DMS 273 (cell line): ENCODE measurements around the gene PLXNA4.
A peak's percentile ranks its signal among the peaks of the same experiment; 100 is the strongest.

Source experiments
- DNase-seq: peaks from one replicate; lab custom pipeline; 2025; ENCODE audit not compliant: unreplicated experiment; lab: John Stamatoyannopoulos, UW

Gene PLXNA4

DNA sequence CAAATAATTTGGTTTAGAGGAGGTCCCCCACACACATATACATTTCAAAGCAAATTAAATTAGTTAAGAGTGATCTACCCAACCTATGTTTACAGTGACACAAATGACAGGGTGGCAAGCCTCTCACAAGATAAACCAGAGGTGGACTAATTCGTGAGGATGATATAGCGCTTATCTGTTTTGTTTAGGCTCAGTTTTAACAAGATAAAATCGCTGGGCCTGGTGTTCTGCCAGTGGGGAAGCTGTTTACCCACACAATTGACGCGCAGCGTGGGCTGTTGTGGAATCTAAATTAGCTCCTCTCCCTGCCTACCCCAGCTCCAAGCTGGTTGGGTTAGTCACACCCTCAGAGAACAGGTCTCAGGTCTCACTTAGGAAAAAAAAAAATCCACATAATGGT is 16.7 kb upstream of the PLXNA4 start:
- no peak for DNase-seq

GRCh38 chr7:132592231-132592920 is 16.1 kb upstream of the PLXNA4 start:
- no peak for DNase-seq

DNA sequence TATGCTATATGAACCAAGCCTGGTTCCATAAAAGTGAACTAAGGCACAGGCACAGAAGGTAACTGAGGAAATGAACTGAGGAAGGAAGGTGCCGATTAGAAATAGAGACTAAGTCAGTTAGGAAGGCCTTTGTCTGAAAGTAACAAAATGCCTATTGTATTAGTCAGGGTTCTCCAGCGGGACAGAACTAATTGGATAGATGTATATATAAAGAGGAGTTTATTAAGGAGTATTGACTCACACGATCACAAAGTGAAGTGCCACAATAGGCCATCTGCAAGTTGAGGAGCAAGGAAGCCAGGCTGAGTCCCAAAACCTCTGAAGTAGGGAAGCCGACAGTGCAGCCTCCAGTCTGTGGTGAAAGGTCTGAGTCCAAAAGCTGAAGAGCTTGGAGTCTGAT is 13.9 kb upstream of the PLXNA4 start:
- DNase-seq: no peak

- DNase-seq: no peak
These were observed 12.3 kb upstream of the PLXNA4 start for GRCh38 chr7:132588596-132588995.

- no peak for DNase-seq
These were observed 8.7 kb upstream of the PLXNA4 start for GRCh38 chr7:132584796-132585494.

DNA sequence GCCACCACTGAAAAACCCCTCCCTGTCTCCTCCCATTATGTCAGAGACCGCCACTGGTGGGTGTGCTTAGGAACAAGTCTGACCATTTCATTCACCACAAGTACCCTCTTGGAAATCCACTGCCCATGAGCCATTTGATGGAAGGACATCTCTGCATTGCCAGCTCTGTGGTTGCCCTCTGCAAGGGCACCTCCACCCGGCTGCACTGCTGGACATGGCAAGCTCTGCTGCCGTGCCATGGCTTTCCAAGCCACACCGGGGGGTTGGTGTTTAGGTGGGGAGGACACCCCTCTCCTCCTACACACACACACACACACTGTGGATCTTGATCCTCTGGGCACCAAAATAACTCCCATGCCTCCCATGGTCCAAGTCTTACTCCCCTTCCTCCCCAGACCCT is 5.2 kb upstream of the PLXNA4 start:
- DNase-seq: no peak

- DNase-seq: peak; percentile 90
These were observed 4.5 kb upstream of the PLXNA4 start for GRCh38 chr7:132580717-132581285.

GRCh38 chr7:132580277-132580676 is 4.0 kb upstream of the PLXNA4 start:
- peak; percentile 40 for DNase-seq

DNA sequence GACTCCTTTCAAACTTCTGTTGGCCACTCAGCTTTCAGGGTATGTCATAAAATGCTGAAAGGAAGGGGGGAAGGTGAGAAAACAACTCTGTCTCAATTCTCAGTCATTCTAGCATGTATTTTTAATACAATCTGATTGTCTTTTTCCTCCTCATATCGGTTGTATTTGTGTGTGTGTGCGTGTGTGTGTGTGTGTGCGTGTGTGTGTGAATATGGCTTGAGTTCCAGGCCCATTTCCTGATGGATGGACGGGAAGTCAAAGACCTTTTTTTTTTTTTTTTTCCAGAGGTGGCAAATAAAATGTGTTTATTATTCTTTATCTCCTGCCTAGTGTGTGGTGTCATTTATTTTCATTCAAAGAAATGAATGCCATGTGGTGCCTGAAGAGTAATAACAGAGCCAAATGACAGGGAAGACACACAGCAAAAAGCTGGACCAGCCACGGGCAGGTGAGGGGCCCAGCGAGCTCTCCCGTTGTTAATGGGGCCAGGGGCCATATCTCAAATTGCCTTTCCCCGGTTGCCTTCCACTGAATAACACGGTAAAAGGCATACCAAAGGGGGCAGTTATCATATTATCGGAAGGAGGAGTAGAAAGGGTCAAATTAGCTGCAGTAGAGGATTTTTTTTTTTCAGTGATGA is 3.1 kb upstream of the PLXNA4 start:
- DNase-seq: no peak

- no peak for DNase-seq
These were observed 2.6 kb upstream of the PLXNA4 start for GRCh38 chr7:132578826-132579225.

- DNase-seq: no peak
These were observed 1.7 kb upstream of the PLXNA4 start for GRCh38 chr7:132578050-132578370.

- peak; percentile 90 for DNase-seq
These were observed 1.2 kb upstream of the PLXNA4 start for GRCh38 chr7:132577206-132578049.

DNA sequence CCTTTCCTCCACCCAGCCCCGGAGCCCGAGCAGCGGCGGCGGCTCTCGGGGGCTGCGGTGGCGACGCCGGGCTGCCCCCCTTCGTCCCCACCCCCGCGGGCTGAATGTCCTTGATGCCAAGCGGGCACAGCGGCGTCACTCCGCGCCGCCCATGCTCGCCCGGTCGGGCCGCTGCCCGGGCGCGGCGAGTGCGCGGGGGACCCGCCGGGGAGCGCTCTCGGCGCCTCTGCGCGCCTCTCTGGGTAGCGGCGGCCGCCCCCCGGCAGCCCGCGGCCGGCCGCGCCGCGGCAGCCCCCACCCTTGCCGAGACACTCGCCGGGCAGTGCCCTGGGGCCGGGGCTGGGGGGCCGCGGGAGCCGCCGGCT is 433 bp upstream of the PLXNA4 start:
- peak; percentile 66 for DNase-seq

DNA sequence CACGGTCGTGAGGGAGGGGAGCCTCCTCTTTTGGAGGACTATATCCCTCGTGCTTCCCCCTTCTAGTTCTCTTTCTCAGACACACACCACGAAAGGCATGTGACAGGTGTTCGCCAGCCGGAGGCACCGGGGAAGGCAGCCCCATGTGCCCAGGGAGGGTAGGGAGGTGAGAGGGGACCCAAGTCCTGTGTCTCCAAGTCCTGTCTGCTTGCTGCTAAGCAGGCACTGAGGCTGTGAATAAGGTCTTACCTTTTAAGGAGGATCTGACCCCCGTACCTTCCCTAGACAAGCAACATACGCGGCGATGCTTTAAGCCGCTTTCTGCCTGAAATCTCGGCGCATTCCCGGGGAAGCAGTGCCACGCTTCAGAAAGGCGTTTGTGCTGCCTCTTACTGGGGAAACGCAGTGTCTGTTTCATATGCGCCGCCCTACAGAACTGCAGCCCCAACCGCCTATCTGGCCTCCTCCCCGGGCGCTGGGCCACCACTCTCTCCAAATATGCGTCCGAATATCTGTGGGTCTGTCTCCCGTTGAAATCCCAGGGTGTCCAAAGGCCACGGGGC is 770 bp downstream of the PLXNA4 start:
- peak; percentile 87 for DNase-seq

DNA sequence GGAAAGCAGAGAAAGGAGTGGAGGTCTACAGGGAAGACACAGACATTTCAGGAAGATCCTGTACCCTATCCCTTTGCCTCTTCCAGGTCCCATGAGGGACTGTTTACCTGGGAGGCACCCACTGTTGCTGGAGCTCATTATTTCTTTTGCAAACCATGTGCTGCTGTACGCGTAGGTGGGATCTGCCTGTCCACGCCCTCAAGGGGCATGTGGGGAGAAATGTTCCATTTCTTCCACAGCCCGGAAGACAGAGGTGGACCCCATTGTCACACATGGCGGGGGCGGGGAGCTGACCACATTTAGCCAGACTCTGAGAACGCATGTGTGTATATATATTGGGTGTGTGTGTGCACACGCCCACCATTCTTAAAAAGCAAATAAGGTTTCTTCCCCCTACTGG is 2.0 kb downstream of the PLXNA4 start:
- no peak for DNase-seq

- DNase-seq: no peak
These were observed 2.9 kb downstream of the PLXNA4 start for GRCh38 chr7:132573251-132573955.

GRCh38 chr7:132572526-132572925 is 3.7 kb downstream of the PLXNA4 start:
- no peak for DNase-seq

DNA sequence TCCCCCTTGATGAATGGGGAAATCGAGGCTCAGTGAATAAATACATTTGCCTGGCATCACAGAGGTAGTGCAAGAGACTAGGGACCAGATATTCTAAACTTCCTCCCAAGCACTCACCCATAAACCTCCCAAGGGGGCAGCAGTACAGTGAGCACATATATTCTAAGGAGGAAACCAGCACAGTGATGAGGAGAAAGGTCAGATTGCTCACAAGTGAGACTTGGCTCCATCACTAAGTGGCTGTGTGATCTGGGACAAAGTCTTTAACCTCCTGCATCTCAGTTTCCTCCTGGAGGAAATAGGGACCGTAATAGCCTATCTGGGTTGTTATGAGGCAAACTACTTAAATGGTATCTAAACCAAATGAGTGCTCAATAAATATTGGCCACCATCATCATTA is 4.3 kb downstream of the PLXNA4 start:
- no peak for DNase-seq

DNA sequence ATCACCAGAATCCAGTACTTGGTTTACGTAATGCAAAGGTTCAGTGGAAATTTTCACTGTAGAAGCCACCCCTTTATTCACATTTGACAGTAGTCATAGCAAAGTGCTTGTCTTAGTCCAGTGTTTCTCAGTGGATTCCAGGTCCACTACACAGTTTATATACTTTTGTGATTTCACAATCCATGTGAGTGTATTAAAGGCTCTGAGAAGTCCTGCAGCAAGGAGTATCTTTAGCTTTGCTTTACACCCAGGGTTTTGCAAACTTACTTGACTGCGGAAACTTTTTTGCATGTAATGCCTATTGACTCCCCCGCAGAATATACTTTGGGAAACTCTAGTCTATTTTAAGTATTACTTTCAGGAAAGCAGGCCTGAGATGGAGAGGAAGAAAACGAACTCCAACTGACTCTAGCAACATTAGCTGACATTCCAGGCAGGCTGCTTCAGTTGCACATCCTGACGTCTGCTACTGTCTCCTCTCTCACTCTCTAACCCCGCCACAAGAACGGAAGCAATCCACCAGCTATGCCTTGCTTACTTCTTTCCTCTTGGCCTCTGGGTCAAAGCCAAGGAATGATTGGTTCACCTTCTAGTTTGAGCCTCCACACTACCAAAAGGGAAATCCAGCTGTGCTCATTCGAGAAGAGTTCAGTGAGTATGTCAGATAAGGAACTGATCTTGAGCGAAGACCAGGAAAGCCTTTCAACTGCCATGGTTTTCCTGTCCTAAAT is 6.2 kb downstream of the PLXNA4 start:
- no peak for DNase-seq

- DNase-seq: no peak
These were observed 7.3 kb downstream of the PLXNA4 start for GRCh38 chr7:132568962-132569361.
